ENCODE results near the gene NOTCH1.
"Not testable (repeated sequence)": the region's sequence is repeated elsewhere in the genome, so short reads cannot be mapped to it uniquely, and the experiment has no call there.

Gene NOTCH1

DNA sequence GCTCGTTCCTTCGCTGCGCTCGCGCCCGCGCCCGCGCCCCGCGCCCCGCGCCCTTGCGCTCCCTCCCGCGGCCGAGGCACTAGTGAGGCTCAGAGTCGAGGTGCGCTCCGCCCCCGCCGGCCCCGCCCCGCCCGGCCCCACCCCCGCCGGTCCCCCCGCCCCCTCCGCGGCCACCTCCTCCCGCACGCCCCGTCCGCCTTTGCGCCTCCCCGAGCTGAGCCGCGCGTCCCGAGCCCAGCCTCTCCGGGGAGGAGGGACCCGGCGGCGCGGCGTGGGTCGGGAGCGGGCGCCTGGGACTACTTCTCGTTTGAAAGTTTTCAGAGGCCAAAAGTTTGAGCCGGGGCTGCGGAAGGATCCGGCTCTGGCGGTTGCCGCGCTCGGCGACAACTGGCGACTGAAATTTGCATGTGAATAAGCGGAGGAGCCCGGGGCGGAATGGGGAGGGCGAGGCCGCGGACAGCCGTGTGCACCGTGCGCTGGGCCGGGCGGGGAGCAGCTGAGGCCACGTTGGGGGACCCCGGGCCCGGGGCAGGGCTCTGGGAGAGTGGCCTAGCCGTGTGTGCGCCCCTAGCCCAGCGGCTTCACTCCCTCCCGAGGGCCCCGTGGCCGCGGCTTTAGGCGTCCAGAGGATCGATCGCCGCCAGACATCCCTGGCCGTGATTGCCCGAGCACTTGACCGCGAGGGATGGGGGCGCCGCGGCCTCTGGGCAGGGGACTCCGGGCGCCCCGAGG lies at the start of gene NOTCH1:
Gene NOTCH1, minus strand, starts transcription at position 84 of the 732 bp plus-strand sequence. CDS start 262 bp downstream, outside the sequence.
- peak; percentile 67 for DNase-seq

DNA sequence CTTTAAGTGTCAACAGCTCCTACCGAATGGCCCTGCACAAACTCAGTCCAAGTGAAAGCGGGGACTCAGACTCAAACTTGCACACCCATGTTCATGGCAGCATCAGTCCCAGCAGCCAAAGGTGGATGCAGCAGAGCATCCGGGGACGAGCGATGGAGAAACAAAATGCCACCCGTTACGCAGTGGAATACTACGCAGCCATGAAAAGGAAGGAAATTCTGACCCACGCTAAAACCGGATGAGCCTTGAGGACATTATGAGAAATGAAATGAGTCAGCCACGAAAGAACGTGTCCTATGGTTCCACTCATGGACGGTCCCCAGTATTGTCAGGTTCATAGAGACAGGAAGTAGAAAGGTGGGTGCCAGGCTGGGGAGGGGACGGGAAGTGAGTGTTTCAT lies 48.6 kb upstream of the NOTCH1 start:
- DNase-seq, result no peak

DNA sequence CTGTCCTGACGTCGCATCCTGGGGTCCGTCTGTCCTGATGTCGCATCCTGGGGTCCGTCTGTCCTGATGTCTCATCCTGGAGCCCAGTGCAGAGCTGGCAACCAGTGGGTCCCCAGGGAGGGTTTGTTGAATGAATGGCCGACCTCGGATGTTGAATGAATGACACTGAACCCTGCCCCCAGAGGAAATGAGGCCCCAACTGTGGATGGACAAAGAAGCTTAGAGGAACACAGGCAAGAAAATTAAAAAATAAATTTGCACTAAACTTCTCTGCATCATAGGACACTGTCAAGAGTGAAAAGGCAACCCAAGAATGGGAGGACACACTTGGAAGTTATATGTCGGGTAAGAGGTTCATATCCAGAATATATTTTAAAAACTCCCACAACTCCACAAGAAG lies 47.7 kb upstream of the NOTCH1 start:
- no peak for DNase-seq

DNA sequence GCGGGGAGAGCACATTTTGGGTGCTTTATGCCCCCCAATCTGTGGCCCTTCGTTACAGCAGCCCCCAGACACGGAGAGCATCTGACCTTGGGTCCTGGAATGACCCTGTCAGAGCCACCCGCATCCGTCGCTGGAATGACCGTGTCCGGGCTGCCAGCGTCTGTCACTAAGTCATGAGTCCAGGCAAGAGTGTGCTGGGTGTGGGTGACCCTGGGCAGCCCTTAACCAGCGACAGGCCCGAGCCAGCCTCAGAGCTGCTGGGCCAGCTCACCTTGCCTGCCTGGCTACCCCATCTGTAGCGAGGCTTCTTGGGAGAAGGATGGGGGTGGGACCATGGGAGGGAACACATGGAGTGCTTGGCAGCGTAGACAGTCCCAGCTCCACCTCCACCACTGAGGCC lies 46.8 kb upstream of the NOTCH1 start:
- DNase-seq, result no peak

DNA sequence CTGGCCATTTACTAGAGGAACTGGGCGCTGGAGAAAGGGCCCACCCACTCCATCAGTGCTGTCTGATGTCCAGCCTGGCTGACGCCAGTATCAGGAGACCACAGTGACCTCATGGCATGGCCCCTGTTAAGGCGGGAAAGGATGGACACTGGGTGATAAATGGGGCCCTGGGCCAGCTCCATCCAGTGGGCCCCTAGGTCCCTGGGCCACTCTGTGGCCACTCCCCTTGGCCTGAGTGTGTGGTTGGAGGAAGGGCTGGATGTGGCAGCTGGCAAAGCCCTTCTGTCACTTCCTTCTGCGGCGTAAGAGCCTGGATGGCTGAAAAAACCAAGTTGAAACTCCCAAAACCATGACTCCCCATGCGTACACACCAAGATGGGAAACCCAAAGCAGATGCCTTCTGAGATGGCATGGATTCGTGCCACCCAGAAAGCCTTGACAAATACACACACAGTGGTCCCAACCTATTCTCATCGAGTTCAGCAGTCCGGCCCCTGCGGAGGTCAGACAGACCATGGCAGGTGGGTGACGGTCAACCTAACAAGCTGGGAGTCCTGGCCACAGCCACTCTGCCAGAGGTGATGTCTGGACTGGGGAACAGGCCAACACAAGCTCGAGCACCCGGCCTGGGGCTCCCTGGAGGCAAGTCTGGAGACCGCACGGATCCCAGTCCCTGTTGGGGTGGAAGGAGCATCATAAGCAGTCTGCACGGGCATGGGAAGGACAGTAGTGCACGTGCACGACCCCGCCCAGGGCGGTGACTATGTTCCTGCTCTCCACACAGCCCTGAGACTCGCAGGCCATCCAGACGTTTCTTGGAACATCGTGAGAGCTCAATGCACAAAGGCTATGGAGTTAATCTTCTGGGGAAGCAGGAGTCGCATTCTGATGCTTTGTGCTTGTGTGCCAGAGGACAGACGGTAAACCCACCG lies 45.2 kb upstream of the NOTCH1 start:
- no peak for DNase-seq

DNA sequence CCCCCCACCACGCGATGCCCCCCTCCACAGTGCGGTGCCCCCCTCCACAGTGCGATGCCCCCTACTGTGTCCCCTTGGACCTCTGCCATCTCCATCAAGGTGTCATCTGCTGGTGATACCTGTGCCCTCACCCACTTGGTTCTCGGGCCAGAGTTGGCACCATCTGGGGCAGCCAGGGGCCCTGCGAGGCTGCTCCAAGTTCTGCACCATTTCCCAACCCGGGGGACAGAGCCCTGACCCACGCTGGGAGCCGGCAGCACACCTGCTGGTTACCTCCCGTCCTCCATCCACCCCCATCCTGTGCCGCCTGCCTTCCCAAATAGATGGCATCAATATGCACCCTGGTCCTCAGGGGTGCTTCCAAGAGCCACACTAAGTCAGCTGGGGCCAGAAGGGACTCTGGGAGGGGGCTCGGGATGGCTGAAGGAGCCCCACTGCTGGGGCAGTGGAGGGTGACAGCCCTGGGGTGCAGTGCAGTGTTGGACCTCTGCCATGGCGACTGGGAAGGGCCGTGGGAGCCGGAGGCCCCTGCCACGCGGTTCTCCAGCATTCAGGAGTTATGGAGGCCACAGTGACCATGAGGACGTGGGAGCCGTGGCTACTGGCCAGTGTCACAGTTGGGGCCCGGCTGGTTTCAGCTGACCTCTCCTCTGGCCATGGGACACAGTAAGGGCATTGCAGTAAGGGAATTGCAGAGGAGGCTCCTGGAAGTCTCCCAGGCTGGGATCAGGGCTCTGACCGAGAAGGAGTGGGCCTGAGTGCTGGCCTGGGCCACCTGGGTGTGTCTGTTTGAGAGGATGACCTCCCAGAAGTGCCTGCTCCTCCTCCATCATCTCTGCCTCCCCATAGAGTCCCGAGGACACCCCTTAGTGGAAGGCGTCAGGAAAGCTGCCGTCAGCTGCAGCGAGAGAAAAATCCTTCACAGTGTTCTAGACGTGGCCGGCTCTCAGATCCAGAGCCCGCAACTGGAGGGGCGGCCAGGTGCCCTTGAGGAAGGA lies 44.2 kb upstream of the NOTCH1 start:
- DNase-seq, result no peak

DNA sequence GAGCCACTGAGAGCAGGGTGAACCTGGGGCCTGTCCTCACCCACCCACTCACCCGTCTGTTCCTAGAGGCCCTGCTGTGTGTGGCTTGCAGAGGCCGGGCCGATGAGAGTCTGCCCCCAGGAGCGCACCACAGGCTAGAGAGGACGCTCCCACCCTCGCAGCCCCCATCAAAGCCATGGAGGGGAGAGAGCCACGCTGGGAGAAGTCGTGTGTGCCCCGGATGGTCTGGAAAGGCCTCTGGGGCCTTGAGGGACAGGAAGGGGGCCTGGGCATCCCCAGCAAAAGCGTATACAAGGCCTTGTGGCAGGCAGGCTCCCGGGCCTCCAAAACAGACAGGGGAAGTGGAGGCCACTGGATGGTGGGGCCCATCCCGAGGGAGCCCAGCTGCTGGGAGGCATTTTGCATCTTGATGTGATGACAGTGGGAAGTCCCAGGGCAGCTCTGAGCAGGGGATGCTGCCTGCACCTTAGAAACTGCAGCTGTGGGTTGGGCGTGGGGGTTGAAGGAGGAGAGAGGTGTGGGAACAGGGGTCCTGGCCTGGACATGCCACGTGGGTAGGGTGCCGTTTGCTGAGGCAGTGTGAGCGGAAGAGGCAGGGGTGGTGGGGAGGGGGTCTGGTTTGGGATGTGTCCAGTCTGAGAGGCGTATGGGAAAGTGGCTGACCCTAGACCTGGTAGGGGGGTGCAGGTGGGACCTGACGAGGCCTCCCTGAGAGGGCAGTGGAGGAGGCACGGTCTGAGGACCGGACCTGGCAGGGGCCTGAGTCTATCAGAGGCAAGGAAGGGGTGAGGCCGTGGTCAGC lies 43.0 kb upstream of the NOTCH1 start:
- DNase-seq, result no peak

DNA sequence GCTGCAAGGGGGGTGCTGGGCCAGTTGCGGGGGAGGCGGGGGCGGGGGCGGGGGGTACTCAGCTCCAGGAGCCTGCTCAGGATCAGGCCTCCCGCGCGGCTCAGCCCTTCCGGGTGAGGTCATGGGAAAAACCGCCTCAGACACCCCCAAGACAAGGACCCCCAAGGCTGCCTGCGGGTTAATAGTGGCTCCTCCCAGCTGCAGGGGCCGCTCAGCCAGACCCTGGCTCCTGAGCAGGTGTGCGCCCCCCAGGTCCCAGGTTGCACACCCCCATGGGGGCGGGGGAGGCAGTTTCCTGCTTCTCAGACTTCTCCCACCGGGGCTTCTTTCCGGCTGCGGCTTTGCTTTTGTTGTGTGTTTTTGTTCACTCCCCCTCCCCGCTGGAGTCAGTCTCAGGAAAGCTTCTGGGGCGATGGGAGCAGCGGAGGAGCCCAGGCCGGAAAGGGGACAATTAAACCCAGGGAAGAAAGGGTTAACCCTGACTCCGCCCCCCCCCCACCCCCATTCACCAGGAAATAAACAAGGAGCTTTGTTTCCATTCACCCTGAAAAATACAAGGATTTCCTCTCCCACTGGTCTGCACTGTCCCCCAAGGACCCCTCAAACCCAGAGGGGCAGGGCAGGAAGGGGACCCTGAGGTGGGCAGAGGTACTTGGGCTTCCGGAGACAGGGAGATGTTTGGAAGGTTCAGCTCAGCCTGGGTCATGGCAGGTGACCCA lies 42.3 kb upstream of the NOTCH1 start:
- DNase-seq, result no peak

DNA sequence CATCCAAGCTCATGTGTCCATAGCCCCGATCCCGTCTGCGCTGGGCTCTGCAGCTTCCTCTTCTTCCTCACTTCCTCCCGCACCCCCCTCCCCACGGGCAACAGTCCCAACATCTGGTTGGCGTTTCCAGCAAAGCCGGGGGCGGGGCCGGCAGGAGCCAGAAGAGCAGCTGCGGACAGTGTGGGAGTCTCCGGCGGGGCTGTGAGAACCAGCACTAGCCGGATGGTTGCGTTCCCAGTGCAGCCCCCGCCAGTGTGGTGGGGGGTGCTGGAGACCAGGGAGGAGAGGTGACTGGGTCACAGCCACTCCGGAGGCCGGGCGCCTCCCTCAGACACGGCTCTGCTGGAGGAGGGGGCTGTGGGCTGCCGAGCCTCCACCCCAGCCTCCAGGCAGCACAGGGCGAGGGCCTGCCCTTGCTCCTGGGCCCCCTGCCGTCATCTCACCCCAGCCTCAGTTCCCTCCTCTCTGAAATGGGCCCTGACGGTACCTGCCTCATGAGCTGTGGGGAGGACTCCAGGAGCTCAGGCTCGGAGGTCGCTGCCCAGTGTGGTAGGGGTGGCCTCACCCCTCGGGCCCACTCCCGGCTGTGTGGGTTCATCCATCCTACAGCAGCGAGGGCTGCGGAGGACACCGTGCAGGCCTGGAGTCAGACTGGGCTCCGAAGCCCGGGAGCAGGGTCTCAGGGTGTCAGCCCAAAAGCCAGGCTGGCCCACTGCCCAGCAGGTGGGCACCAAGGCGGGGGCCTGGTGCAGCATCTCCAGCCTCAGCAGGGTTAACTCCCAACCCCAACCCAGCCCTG lies 41.5 kb upstream of the NOTCH1 start:
- no peak for DNase-seq

DNA sequence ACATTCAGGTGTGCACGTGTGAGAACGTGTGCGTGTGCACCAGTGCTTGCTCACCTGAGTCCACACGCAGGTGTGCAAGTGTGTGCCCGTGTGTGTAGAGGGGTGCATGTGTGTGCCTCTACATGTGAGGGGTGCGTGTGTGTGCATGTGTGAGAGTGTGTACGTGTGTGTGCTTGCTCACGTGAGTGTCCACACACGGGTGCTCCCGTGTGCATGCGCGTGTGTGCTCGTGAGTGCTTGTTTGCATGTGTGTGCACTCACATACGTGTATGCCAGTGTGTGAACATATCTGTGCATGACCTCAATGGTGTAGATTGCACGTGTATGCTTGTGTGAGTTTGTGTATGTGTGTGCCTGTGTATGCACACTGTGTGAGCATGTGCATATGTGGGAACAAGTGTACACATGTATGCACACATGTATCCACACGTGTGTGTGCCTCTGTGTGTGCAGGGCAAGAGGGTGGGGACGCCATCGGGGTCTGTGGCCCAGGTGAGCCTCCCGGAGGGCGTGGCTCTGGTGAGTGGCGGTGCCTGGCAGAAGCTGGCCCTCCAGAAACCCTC lies 40.6 kb upstream of the NOTCH1 start:
- DNase-seq, result no peak

DNA sequence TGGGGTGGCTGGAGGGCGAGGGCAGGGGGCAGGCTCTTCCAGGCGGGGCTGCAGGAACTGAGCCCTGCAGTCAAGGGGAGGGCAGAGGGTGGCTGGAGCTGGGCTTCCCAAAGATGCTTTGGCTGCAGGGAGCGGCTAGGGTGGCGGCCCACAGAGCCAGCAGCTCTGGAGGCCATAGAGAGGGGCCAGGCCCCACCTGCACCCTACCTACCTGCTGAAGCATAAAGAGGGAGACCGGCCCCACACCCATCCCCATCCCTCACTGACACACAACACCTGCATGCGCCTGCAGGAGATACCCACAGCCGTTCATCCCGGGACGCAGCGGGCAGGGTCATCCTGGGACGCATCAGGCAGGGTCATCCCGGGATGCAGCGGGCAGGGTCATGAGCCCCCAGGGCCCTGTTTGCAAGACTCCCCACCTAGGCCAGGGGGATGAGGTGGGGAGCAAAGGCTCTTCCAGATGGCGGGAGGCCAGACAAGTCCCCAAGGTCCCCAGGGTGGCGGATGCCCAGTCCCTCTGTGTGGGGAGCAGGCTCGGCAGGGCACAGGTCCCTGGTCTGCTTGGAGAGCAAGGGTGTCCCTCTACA lies 39.8 kb upstream of the NOTCH1 start:
- no peak for DNase-seq

DNA sequence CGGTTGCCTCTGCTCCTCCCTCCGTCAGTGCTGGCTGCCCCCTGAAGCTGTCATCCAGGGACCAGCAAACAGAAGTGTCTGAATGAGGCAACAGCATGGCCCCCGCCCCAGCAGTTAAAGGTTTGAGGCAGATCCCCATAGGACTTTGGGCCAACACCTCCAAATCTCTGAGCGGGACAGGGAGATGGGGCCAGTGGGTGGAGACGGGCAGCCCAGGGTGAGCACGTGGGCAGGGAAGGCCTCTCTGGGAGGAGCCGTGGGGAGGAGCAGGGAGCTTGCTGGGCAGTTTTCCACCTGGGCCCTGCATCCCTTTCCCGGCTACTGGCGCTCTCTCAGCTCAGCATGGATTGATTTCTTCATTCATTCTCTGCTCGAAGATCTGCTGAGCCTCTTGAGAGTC lies 39.1 kb upstream of the NOTCH1 start:
- DNase-seq, result no peak

DNA sequence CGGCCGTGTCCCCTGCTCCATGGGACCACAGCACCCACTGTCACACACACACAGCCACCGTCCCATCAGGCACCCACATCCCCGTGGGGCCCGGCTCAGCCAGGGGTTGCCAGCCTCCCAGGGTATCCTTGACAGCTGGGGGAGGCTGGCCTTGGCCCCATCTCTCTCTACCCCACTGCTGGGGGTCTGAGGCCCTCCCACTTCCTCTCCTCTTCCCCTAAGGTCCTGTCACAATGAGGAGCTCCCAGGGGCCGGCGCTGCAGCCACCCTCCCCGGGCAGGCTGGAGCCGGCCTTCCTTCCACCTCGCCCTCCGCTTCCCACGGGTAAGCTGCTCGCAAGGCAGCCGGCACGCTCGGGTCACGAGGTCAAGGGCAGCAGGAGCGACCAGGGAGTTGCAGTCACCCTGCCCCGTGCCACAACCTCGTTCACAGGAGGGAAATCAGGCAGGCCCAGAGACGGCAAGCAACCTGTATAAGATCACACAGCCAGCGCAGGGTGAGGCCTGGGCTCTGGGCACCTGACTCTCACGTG lies 38.6 kb upstream of the NOTCH1 start:
- no peak for DNase-seq

DNA sequence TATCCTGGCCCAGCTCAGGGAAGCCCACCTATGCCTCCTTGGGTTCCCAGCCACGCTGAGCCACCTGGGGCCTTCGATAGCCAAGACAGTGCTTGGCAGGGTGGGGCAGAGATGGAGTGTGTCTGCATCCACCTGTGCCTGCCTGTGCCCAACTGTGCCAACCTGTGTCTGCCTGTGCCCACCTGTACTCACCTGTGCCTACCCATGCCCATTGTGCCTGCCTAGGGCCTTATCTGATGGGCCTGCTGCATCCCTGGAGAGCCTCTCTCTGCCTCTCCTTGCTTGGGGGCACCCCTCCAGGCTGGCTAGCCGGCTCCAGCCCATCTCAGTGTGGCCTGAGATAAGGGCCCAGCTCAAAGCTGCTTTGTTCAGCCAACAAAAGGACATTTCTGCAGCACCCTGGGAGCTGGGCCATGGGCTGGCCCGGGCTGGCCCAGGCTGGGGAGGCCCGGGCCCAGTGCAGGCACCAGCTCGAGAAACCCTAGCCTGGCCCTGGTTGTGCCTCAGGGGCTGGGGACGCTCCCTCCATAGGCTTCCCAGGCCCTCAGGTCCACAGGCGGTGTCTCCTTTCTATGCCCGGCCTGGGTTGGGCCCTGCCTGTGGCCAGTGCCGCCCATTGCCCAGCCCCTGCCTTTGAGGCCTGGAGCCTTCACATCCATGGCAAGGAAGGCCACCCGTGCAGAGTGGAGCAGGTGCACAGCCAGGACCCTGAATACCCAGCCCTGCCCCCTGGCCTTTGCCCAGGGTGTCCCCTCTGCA lies 37.3 kb upstream of the NOTCH1 start:
- DNase-seq, result no peak

DNA sequence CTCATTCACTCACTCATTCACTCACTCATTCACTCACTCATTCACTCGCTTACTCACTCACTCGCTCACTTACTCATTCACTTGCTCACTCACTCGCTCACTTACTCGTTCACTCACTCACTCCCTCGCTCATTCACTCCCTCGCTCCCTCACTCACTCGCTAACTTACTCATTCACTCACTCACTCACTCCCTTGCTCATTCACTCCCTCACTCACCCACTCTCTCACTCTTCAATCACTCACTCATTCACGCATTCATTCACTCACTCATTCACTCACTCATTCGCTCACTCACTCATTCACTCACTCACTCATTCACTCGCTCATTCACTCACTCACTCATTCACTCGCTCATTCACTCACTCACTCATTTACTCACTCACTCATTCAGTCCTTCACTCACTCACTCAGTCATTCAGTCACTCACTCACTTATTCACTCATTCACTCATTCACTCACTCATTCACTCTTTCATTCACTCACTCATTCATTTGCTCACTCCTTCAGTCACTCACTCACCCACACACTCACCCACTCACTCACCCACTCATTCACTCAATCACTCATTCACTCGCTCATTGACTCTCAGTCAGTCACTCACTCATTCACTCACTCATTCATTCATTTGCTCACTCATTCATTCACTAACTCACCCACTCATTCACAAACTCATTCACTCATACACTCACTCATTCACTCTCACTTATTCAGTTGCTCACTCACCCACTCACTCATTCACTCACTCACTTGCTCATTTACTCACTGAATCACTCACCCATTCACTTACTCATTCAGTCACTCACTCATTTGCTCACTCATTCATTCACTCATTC lies 36.0 kb upstream of the NOTCH1 start:
- no peak for DNase-seq

DNA sequence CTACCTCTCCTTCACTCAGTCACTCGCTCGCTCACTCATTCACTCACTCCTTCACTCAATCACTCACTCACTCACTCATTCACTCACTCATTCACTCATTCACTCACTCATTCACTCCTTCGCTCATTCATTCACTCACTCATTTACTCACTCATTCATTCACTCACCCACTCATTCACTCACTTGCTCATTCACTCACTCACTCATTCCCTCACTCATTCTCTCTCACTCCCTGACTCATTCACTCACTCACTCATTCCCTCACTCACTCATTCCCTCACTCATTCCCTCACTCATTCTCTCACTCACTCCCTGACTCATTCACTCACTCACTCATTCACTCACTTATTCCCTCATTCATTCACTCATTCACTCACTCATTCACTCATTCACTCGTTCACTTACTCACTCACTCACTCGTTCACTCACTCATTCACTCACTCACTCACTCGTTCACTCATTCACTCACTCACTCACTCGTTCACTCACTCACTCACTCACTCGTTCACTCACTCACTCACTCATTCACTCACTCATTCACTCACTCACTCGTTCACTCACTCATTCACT lies 33.9 kb upstream of the NOTCH1 start:
- DNase-seq, result not testable (repeated sequence)
